Spleen (tissue), 11 donors: ENCODE data around the gene ARHGAP24. TPM values are rescaled to one million over a fixed set of nuclear protein-coding genes. Genes with fewer than 3 reads are reported as not detected.

Source experiments
- DNase-seq: peaks from one replicate; pipeline ENCODE4 v3.0.0-alpha.2; 2020
- H3K27ac ChIP-seq, 8 donors: fragments of 200-600 bp; sonication (generic) in 7 of 8; 1 replicate in 4 of 8; 2 replicates in 4 of 8; pipeline versions ENCODE4 v1.5.0 to v1.8.0; 2016 to 2021; ENCODE audit warnings: inconsistent platforms in 4 of 8, mild to moderate bottlenecking in 4 of 8, moderate library complexity in 1 of 8
- H3K27me3 ChIP-seq, 7 donors: fragments of 200-600 bp; sonication (generic) in 6 of 7; replicated peaks in 1 of 7; 1 replicate in 4 of 7; 2 replicates in 3 of 7; pipeline versions ENCODE4 v1.5.0 to v1.8.0; 2016 to 2021; ENCODE audit warnings: inconsistent platforms in 3 of 7, mild to moderate bottlenecking in 1 of 7
- H3K36me3 ChIP-seq, 6 donors: fragments of 200-600 bp; sonication (generic) in 5 of 6; 1 replicate in 4 of 6; 2 replicates in 2 of 6; pipeline versions ENCODE4 v1.5.0 to v1.8.0; 2016 to 2021; ENCODE audit warnings: inconsistent platforms in 2 of 6
- H3K4me1 ChIP-seq, 6 donors: fragments of 200-600 bp; sonication (generic) in 5 of 6; 1 replicate in 3 of 6; 2 replicates in 3 of 6; pipeline versions ENCODE4 v1.5.0 to v1.8.0; 2016 to 2021; ENCODE audit warnings: inconsistent platforms in 3 of 6
- H3K4me3 ChIP-seq, 8 donors: fragments of 200-600 bp; sonication (generic) in 7 of 8; 1 replicate in 4 of 8; 2 replicates in 4 of 8; pipeline versions ENCODE4 v1.5.0 to v1.8.0; 2016 to 2021; ENCODE audit warnings: inconsistent platforms in 4 of 8, mild to moderate bottlenecking in 4 of 8, moderate library complexity in 2 of 8
- H3K9me3 ChIP-seq, 8 donors: fragments of 200-600 bp; sonication (generic) in 7 of 8; 1 replicate in 4 of 8; 2 replicates in 4 of 8; pipeline versions ENCODE4 v1.5.0 to v1.8.0; 2016 to 2021; ENCODE audit warnings: inconsistent platforms in 4 of 8
- POLR2A ChIP-seq, 3 donors: fragments of 450-650 bp; IDR thresholded peaks; one replicate each; pipeline ENCODE4 v1.5.1; 2017; ENCODE audit warnings: antibody characterized with exemption in 3 of 3, mild to moderate bottlenecking in 1 of 3
- POLR2AphosphoS5 ChIP-seq, 3 donors: sonication (generic); formaldehyde crosslinking; IDR thresholded peaks; one replicate each; pipeline ENCODE4 v1.5.1; 2017; ENCODE audit warnings: antibody characterized with exemption in 3 of 3
- WGBS, 5 donors: extraction: QIAGEN DNeasy Blood & Tissue Kit in 3 of 5; methylation state at CpG; one replicate each; pipeline versions ENCODE4 v1.1.5 to v1.1.7; 2013 to 2018; 5-methylcytosine and 5-hydroxymethylcytosine counted together
- intact Hi-C: fragments of 100-400 bp; cut with DNase I; formaldehyde crosslinking; loops from one replicate; pipeline ENCODE4 v1.15.0; 2023; ENCODE audit warnings: low total_unique reads
- polyA plus RNA-seq, 3 donors: library from polyadenylated mRNA; stranded (reverse); fragments of 200-250 nt; gene quantifications; one replicate each; pipeline ENCODE4 v1.2.1, GENCODE V29; 2013
- total RNA-seq, 7 donors: library from RNA; depleted of rRNA in 3 of 7; stranded (reverse); fragments of >200 nt in 3 of 7; fragmentation: NEBNext Ultra II Directional in 4 of 7; extraction: Animal tissue kit (Norgen Biotek cat#: 25700) in 4 of 7; gene quantifications; one replicate each; pipeline versions ENCODE4 v1.1.0 to v1.2.1, GENCODE V29; 2016 to 2021
- TF ChIP-seq, protein P1 (sequence below), 11 experiments: fragments of 200-600 bp in 7 of 11; fragments of 450-650 bp in 4 of 11; sonication (generic) in 4 of 11; IDR thresholded peaks in 8 of 11; conservative IDR thresholded peaks in 3 of 11; 1 replicate in 7 of 11; 2 replicates in 4 of 11; pipeline versions ENCODE4 v1.4.0 to v1.8.0; 2016 to 2021; ENCODE audit warnings: antibody characterized with exemption in 11 of 11, inconsistent platforms in 4 of 11, mild to moderate bottlenecking in 1 of 11
- donor health status: healthy with polysubstance abuse.
- donor health status: DM: no; HTN: no; CAD: no; lungs with moderate emphysema.
- donor health status: DM: no; HTN: no; CAD: no.
- donor health status: Bipolar disorder and iron deficiency.
- donor health status: healthy.
- donor health status: DM: no; HTN: no; CAD: no.
- donor health status: DM: yes; HTN: yes; CAD: no.

The ARHGAP24 gene
- total and polyA plus RNA-seq, 10 donors: 23.1 to 199 (median 130) TPM

DNA sequence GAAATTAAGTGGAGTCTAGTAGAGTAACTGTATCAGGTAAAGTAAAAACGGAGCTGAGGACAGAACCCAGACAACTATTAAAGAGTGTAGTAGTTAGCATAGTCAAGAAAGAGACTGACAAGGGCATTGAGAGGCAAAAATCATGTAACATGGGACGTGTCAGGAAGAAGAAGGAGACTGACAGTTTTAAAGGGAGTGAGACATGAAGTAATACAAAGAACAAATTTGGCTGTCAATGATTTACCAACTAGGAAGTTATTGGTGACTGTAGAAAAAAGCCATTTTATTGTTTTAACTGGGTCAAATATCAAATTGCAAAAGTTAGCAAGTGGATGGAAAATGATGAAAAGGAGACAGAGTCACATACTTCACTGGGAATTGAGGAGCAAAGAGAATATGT is 462.6 kb downstream of the ARHGAP24 start:
- intact Hi-C loops: no loop called here
- H3K4me3 ChIP-seq: no peak overlapping the region
- 77 to 81% (median 80%) methylated on average over 2 of the region's 2 CpGs for WGBS, 5 donors
- no peak overlapping the region for H3K27ac ChIP-seq
- H3K9me3 ChIP-seq: no peaks in the 10 kb centered on the region
- DNase-seq: no peak
- H3K4me1 ChIP-seq: peaks cover 0 to 16% (median 8%) of the 10 kb centered on the region in 6 donors
- peaks cover 0 to 10% (median 3%) of the 10 kb centered on the region in 6 donors for H3K36me3 ChIP-seq
- TF ChIP-seq POLR2AphosphoS5 (IDR thresholded peaks at IDR 0.05) (no peak), POLR2A (IDR thresholded peaks at IDR 0.05) (no peak)
- TF ChIP-seq, protein P1, sequence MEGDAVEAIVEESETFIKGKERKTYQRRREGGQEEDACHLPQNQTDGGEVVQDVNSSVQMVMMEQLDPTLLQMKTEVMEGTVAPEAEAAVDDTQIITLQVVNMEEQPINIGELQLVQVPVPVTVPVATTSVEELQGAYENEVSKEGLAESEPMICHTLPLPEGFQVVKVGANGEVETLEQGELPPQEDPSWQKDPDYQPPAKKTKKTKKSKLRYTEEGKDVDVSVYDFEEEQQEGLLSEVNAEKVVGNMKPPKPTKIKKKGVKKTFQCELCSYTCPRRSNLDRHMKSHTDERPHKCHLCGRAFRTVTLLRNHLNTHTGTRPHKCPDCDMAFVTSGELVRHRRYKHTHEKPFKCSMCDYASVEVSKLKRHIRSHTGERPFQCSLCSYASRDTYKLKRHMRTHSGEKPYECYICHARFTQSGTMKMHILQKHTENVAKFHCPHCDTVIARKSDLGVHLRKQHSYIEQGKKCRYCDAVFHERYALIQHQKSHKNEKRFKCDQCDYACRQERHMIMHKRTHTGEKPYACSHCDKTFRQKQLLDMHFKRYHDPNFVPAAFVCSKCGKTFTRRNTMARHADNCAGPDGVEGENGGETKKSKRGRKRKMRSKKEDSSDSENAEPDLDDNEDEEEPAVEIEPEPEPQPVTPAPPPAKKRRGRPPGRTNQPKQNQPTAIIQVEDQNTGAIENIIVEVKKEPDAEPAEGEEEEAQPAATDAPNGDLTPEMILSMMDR (IDR thresholded peaks at IDR 0.05 in 8 of 11, conservative IDR thresholded peaks at IDR 0.05 in 3 of 11): no peak
- no peaks in the 10 kb centered on the region for H3K27me3 ChIP-seq

DNA sequence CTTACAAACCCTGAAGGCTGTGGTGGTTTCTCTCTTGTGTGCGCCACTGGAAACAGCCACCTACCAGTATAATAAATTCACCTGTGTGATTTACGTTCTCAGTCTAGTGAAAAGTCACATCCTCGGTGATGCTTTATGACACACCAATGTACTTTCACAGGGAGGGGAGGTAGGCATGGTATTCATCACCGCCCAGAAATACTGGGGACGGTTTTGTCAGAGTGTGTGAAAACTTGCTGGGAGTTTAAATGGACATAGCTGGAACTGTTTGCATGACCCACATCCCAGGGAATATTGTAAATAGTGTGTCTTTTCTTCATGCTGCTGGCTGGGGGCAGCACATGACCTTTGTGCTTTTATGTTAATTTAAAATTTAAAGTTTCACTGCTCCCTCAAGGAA is 463.1 kb downstream of the ARHGAP24 start:
- Histone ChIP-seq H3K4me1 (peaks cover 0 to 10% (median 3%) of the 10 kb centered on the region in 6 donors), H3K27me3 (no peaks in the 10 kb centered on the region), H3K36me3 (peaks cover 0 to 16% (median 3%) of the 10 kb centered on the region in 6 donors), H3K9me3 (no peaks in the 10 kb centered on the region), H3K4me3 (no peak overlapping the region), H3K27ac (no peak overlapping the region)
- intact Hi-C loops: no loop called here
- no peak for DNase-seq
- TF ChIP-seq POLR2AphosphoS5 (IDR thresholded peaks at IDR 0.05) (no peak), POLR2A (IDR thresholded peaks at IDR 0.05) (no peak)
- TF ChIP-seq, protein P1 (IDR thresholded peaks at IDR 0.05 in 8 of 11, conservative IDR thresholded peaks at IDR 0.05 in 3 of 11): no peak
- 80 to 92% (median 91%) methylated on average over 5 of the region's 5 CpGs for WGBS, 5 donors

DNA sequence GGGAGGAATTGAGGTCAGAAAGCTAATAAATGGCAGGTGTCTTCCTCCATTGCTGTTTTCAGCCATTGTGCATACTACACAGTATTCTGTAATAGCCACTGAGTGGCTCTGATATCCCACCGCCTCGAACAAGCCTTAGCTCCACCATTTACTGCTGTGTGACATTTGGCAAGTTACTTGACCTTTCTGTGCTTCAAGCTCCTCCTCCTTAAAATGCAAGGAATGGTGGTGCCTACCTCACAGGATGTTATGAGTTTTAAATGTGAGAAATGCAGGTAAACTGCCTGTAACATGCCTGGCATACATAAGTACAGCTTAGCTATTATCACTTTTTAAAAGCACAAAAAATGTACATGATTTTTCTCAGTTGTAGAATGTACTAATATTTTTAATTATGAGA is 464.0 kb downstream of the ARHGAP24 start:
- H3K9me3 ChIP-seq: peaks cover 0 to 5% (median 0%) of the 10 kb centered on the region in 8 donors
- WGBS, 5 donors: 79 to 94% (median 89%) methylated on average over 2 of the region's 2 CpGs
- H3K36me3 ChIP-seq: peaks cover 0 to 24% (median 7%) of the 10 kb centered on the region in 6 donors
- intact Hi-C loops: no loop called here
- peaks cover 0 to 2% (median 0%) of the 10 kb centered on the region in 6 donors for H3K4me1 ChIP-seq
- TF ChIP-seq POLR2A (IDR thresholded peaks at IDR 0.05): no peak
- no peak for TF ChIP-seq POLR2AphosphoS5 (IDR thresholded peaks at IDR 0.05)
- TF ChIP-seq, protein P1 (IDR thresholded peaks at IDR 0.05 in 8 of 11, conservative IDR thresholded peaks at IDR 0.05 in 3 of 11): no peak
- no peak overlapping the region for H3K4me3 ChIP-seq
- no peak overlapping the region for H3K27ac ChIP-seq
- no peaks in the 10 kb centered on the region for H3K27me3 ChIP-seq
- no peak for DNase-seq

DNA sequence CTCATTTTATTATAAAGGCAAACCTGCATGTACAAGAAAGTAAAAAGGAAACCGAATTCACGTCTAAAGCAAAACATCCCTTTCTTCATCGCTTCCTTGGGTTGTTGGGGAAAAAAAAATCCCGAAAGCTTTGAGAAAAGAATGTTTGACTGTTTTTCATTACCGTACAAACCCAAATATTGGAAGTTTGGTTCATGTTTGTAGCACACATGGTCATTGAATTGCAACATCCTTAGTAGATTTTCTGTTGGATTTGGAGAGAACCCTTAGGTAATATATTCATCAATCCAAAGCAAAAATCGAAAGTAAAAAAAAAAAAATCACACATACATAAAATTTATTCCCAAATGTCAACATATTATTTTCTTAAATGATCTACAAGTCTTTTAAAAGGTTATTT is 464.6 kb downstream of the ARHGAP24 start:
- 80 to 96% (median 92%) methylated on average over 6 of the region's 6 CpGs for WGBS, 5 donors
- Histone ChIP-seq H3K4me1 (no peaks in the 10 kb centered on the region), H3K27me3 (no peaks in the 10 kb centered on the region), H3K27ac (no peak overlapping the region), H3K4me3 (no peak overlapping the region), H3K9me3 (peaks cover 0 to 5% (median 0%) of the 10 kb centered on the region in 8 donors), H3K36me3 (peaks cover 0 to 24% (median 7%) of the 10 kb centered on the region in 6 donors)
- intact Hi-C loops: no loop called here
- no peak for DNase-seq
- TF ChIP-seq, protein P1 (IDR thresholded peaks at IDR 0.05 in 8 of 11, conservative IDR thresholded peaks at IDR 0.05 in 3 of 11): no peak
- TF ChIP-seq POLR2A (IDR thresholded peaks at IDR 0.05) (no peak), POLR2AphosphoS5 (IDR thresholded peaks at IDR 0.05) (no peak)
